CD4-positive, alpha-beta T cell (primary cell): ENCODE results near the gene ATRNL1. TPM values are rescaled to one million over a fixed set of nuclear protein-coding genes. Genes with fewer than 3 reads are reported as not detected.

Experiments used
- ATAC-seq: fragments of 200-7000 bp; cut with Tn5 transposase; one replicate; pipeline ENCODE4 v1.10.0; 2022; ENCODE audit warnings: mild to moderate bottlenecking; ENCODE audit not compliant: poor library complexity
- CTCF ChIA-PET: fragments of 350-600 bp; sonication (Branson Sonifier 250); formaldehyde crosslinking; loops from one replicate; lab custom pipeline; 2021; ENCODE audit warnings: antibody characterized with exemption, inconsistent platforms; lab: Charles Lee
- POLR2A ChIA-PET: fragments of 350-600 bp; sonication (Branson Sonifier 250); formaldehyde crosslinking; loops from one replicate; lab custom pipeline; 2021; ENCODE audit warnings: antibody characterized with exemption, inconsistent platforms; lab: Charles Lee
- DNase-seq, 14 experiments: peaks; one replicate each; pipeline ENCODE4 v3.0.0-alpha.2; 2013 to 2020; ENCODE audit warnings: mixed read lengths in 2 of 14
- H3K27ac ChIP-seq, 2 donors: one replicate each; pipeline versions ENCODE4 v1.5.1 to v1.7.0; 2013; ENCODE audit warnings: low read length in 2 of 2, low read depth in 1 of 2, mild to moderate bottlenecking in 1 of 2
- H3K27me3 ChIP-seq, 2 experiments: 1 replicate in 1 of 2; 2 replicates in 1 of 2; pipeline versions ENCODE4 v1.6.1 to v1.7.0; 2013; ENCODE audit warnings: low read length in 2 of 2, control low read depth in 1 of 2, mild to moderate bottlenecking in 1 of 2, moderate library complexity in 1 of 2; ENCODE audit not compliant: insufficient read depth in 2 of 2, control insufficient read depth in 1 of 2
- H3K36me3 ChIP-seq: one replicate; pipeline ENCODE4 v1.6.1; 2013; ENCODE audit warnings: low read length, control low read depth; ENCODE audit not compliant: insufficient read depth
- H3K4me1 ChIP-seq: one replicate; pipeline ENCODE4 v1.6.1; 2013; ENCODE audit warnings: low read length, control low read depth; ENCODE audit not compliant: insufficient read depth
- H3K4me3 ChIP-seq: one replicate; pipeline ENCODE4 v1.5.1; 2013; ENCODE audit warnings: mild to moderate bottlenecking, low read length, moderate library complexity
- H3K9me3 ChIP-seq, 2 experiments: 1 replicate in 1 of 2; 2 replicates in 1 of 2; pipeline versions ENCODE4 v1.6.1 to v1.7.0; 2013; ENCODE audit warnings: low read length in 2 of 2, mild to moderate bottlenecking in 2 of 2, control low read depth in 1 of 2, moderate library complexity in 1 of 2; ENCODE audit not compliant: control insufficient read depth in 1 of 2, insufficient read depth in 1 of 2
- H3K27ac Mint-ChIP-seq: one replicate; pipeline ENCODE4 v1.8.0; 2020; ENCODE audit warnings: mixed read lengths
- H3K27me3 Mint-ChIP-seq: one replicate; pipeline ENCODE4 v1.8.0; 2021; ENCODE audit warnings: mixed read lengths
- H3K36me3 Mint-ChIP-seq: one replicate; pipeline ENCODE4 v1.8.0; 2021; ENCODE audit warnings: low read depth, mixed read lengths
- H3K4me1 Mint-ChIP-seq: one replicate; pipeline ENCODE4 v1.8.0; 2021; ENCODE audit warnings: low read depth, mixed read lengths
- H3K4me3 Mint-ChIP-seq: one replicate; pipeline ENCODE4 v1.8.0; 2020; ENCODE audit warnings: mild to moderate bottlenecking, mixed read lengths
- H3K9me3 Mint-ChIP-seq: one replicate; pipeline ENCODE4 v1.8.0; 2020; ENCODE audit warnings: mixed read lengths
- intact Hi-C, 2 experiments: fragments of 100-400 bp; cut with DNase I in 1 of 2; cut with micrococcal nuclease in 1 of 2; formaldehyde crosslinking; loops; one replicate each; pipeline versions ENCODE4 v1.15.1 to v1.9.0; 2023 to 2025; cut with DNase I, micrococcal nuclease
- total RNA-seq, 174 experiments: library from RNA in 2 of 174; stranded (reverse) in 2 of 174; gene quantifications; one replicate each; pipeline ENCODE4 v1.2.3 and lab custom pipeline; 2021 to 2026
- TF ChIP-seq, protein P1 (sequence below): fragments of 200-600 bp; IDR thresholded peaks from one replicate; pipeline ENCODE4 v1.8.0; 2022; ENCODE audit warnings: antibody characterized with exemption, mild to moderate bottlenecking

The ATRNL1 gene
- total RNA-seq, 2 experiments from 2014 or later = not detected

DNA sequence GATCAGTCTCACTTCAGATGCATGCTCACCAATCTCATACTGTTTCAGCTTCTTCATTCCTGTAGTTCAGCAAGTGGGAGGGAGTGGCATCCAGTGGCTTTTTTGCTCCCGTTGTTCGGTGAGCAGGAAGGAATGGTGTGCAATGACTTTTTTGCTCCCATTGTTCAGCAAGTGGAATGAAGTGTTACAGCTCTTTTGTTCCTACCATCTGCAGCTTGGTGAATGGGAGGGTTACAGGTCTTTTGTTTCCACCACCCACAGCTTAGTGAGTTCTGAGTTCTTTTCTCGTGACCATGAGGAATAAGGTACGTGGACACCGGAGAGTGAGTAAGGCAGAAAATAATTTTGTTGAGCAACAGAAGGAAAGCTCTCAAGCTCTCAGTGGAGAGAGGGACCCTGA, 363.6 kb downstream of the ATRNL1 start:
- H3K27ac Mint-ChIP-seq = no peak overlapping the region
- Histone ChIP-seq H3K4me3 (no peak overlapping the region), H3K27ac (no peak overlapping the region), H3K4me1 (no peaks in the 10 kb centered on the region), H3K9me3 (no peaks in the 10 kb centered on the region), H3K27me3 (no peaks in the 10 kb centered on the region), H3K36me3 (no peaks in the 10 kb centered on the region)
- CTCF ChIA-PET = no interaction called here
- H3K36me3 Mint-ChIP-seq = no peaks in the 10 kb centered on the region
- no peaks in the 10 kb centered on the region for H3K27me3 Mint-ChIP-seq
- DNase-seq = no peak
- H3K4me1 Mint-ChIP-seq = no peaks in the 10 kb centered on the region
- no peak overlapping the region for H3K4me3 Mint-ChIP-seq
- POLR2A ChIA-PET = no interaction called here
- no peak for ATAC-seq
- TF ChIP-seq, protein P1, sequence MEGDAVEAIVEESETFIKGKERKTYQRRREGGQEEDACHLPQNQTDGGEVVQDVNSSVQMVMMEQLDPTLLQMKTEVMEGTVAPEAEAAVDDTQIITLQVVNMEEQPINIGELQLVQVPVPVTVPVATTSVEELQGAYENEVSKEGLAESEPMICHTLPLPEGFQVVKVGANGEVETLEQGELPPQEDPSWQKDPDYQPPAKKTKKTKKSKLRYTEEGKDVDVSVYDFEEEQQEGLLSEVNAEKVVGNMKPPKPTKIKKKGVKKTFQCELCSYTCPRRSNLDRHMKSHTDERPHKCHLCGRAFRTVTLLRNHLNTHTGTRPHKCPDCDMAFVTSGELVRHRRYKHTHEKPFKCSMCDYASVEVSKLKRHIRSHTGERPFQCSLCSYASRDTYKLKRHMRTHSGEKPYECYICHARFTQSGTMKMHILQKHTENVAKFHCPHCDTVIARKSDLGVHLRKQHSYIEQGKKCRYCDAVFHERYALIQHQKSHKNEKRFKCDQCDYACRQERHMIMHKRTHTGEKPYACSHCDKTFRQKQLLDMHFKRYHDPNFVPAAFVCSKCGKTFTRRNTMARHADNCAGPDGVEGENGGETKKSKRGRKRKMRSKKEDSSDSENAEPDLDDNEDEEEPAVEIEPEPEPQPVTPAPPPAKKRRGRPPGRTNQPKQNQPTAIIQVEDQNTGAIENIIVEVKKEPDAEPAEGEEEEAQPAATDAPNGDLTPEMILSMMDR = no peak
- intact Hi-C loops = no loop called here
- H3K9me3 Mint-ChIP-seq = peaks cover 10% of the 10 kb centered on the region

DNA sequence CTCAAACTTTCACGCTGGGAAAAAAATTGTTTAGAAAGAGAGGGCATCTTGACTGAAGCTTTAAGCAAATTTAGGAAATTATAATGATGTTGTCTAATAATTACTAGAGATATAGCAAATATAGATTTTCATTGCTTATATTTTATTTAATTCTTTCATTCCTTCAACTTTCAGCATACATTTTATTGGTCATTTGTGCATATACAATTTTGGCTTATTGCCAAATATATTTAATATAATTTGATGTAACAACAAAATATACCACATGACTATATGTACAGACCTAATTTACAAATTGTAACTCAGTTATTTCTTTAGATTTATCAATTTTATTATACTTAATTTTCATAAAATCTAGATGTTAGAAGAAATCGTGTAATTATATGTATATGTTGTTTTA, 390.1 kb downstream of the ATRNL1 start:
- H3K4me3 ChIP-seq = no peak overlapping the region
- CTCF ChIA-PET = no interaction called here
- Mint-ChIP-seq H3K4me1 (no peaks in the 10 kb centered on the region), H3K4me3 (no peak overlapping the region), H3K27ac (no peak overlapping the region), H3K27me3 (no peaks in the 10 kb centered on the region), H3K9me3 (no peaks in the 10 kb centered on the region), H3K36me3 (no peaks in the 10 kb centered on the region)
- H3K27ac ChIP-seq = no peak overlapping the region
- H3K27me3 ChIP-seq = no peaks in the 10 kb centered on the region
- POLR2A ChIA-PET = no interaction called here
- intact Hi-C loops = no loop called here
- no peaks in the 10 kb centered on the region for H3K36me3 ChIP-seq
- H3K4me1 ChIP-seq = no peaks in the 10 kb centered on the region
- DNase-seq (no peak), ATAC-seq (no peak)
- no peaks in the 10 kb centered on the region for H3K9me3 ChIP-seq
- TF ChIP-seq, protein P1 = no peak

DNA sequence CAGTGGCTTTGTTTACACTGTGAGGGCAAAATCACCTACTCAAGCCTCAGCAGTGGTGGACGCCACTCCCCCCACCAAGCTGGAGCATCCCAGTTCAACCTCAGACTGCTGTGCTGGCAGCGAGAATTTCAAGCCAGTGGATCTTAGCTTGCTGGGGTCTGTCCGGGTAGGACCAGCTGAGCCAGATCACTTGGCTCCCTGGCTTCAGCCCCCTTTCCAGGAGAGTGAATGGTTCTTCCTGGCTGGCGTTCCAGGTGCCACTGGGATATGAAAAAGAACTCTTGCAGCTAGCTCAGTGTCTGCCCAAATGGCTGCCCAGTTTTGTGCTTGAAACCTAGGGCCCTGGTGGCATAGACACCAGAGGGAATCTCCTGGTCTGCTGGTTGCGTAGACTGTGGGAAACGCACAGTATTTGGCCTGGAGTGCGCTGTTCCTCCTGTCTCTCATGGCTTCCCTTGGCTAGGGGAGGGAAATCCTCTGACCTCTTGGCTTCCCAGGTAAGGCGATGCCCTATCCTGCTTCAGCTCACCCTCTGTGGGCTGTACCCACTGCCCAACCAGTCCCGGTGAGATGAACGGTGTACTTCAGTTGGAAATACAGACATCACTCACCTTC, 398.5 kb downstream of the ATRNL1 start:
- no peaks in the 10 kb centered on the region for H3K36me3 Mint-ChIP-seq
- no peaks in the 10 kb centered on the region for H3K27me3 Mint-ChIP-seq
- Histone ChIP-seq H3K27ac (no peak overlapping the region), H3K9me3 (peaks cover 0 to 12% of the 10 kb centered on the region in 2 experiments), H3K4me1 (no peaks in the 10 kb centered on the region), H3K27me3 (no peaks in the 10 kb centered on the region), H3K36me3 (no peaks in the 10 kb centered on the region), H3K4me3 (no peak overlapping the region)
- no peaks in the 10 kb centered on the region for H3K4me1 Mint-ChIP-seq
- peaks cover 8% of the 10 kb centered on the region for H3K9me3 Mint-ChIP-seq
- no peak overlapping the region for H3K27ac Mint-ChIP-seq
- ChIA-PET POLR2A (no interaction called here), CTCF (no interaction called here)
- DNase-seq (no peak), ATAC-seq (no peak)
- H3K4me3 Mint-ChIP-seq = no peak overlapping the region
- TF ChIP-seq, protein P1 = no peak
- intact Hi-C loops = no loop called here
